ENCODE data around the gene EFCAB12.

DNA sequence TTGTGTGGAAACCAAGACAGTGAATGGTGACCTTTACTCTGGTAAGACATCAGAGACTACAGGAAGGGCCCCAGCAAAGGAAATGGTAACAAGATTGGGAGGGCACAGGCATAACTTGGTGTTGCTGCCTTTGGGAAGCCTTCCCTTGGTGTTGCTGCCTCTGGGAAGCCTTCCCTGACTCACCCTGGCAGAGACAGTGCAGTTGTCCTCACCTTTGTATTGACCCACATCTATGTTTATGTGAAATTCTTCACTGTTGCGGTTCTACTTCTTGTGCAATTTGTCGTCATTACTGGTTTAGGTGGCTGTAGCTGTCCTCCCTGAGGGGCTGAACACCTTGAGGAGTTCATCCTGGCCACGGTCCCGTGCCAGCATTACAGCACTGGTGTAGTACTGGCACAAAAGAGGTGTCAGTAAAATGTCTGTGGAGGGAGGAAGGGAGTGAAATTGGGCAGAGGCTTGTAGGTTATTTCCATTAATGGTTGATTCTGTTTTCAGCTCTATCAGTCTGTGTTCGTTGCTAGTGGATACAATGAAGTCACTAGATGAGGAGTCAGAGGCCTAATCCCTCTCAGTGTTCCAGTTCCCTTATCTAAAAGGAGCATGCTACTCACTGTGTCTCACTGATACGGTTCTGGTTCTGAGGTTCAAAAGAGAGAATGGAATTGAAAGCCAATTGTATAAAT, 33.2 kb upstream of the EFCAB12 start:
- no peak for TF ChIP-seq POLR2A (IDR thresholded peaks at IDR 0.05)
- TF ChIP-seq, protein P1, sequence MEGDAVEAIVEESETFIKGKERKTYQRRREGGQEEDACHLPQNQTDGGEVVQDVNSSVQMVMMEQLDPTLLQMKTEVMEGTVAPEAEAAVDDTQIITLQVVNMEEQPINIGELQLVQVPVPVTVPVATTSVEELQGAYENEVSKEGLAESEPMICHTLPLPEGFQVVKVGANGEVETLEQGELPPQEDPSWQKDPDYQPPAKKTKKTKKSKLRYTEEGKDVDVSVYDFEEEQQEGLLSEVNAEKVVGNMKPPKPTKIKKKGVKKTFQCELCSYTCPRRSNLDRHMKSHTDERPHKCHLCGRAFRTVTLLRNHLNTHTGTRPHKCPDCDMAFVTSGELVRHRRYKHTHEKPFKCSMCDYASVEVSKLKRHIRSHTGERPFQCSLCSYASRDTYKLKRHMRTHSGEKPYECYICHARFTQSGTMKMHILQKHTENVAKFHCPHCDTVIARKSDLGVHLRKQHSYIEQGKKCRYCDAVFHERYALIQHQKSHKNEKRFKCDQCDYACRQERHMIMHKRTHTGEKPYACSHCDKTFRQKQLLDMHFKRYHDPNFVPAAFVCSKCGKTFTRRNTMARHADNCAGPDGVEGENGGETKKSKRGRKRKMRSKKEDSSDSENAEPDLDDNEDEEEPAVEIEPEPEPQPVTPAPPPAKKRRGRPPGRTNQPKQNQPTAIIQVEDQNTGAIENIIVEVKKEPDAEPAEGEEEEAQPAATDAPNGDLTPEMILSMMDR (IDR thresholded peaks at IDR 0.05 in 4 of 5, conservative IDR thresholded peaks at IDR 0.05 in 1 of 5): no peak

Measured in gastrocnemius medialis (tissue), 4 donors.